WTC11 (cell line): ENCODE measurements around the gene PPID. TPM values are rescaled to one million over a fixed set of nuclear protein-coding genes. Genes with fewer than 3 reads are reported as not detected.

ENCODE experiments used
- ATAC-seq: fragments of 200-7000 bp; cut with Tn5 transposase; 2 replicates; pipeline ENCODE4 v1.10.0; 2021; ENCODE audit warnings: mild to moderate bottlenecking, moderate library complexity
- CTCF ChIA-PET: fragments of 300-600 bp; sonication (Branson Sonifier 250); formaldehyde crosslinking; loops from one replicate; lab custom pipeline; 2021; ENCODE audit warnings: antibody characterized with exemption; lab: Charles Lee
- POLR2A ChIA-PET: fragments of 350-600 bp; sonication (Branson Sonifier 250); formaldehyde crosslinking; loops from one replicate; lab custom pipeline; 2021; ENCODE audit warnings: antibody characterized with exemption; lab: Charles Lee
- DNase-seq: peaks from one replicate; pipeline ENCODE4 v3.0.0; 2021; ENCODE audit warnings: low spot score
- H3K27ac Mint-ChIP-seq: 2 replicates; pipeline ENCODE4 v1.8.0; 2021; ENCODE audit warnings: mixed read lengths
- H3K27me3 Mint-ChIP-seq: 2 replicates; pipeline ENCODE4 v1.8.0; 2021; ENCODE audit warnings: low read depth, mild to moderate bottlenecking, moderate library complexity, mixed read lengths
- H3K36me3 Mint-ChIP-seq: 2 replicates; pipeline ENCODE4 v1.8.0; 2021; ENCODE audit warnings: mixed read lengths
- H3K4me1 Mint-ChIP-seq: 2 replicates; pipeline ENCODE4 v1.8.0; 2022; ENCODE audit warnings: mixed read lengths
- H3K4me3 Mint-ChIP-seq: 2 replicates; pipeline ENCODE4 v1.8.0; 2021; ENCODE audit warnings: mild to moderate bottlenecking, moderate library complexity, mixed read lengths
- H3K9me3 Mint-ChIP-seq: 2 replicates; pipeline ENCODE4 v1.8.0; 2021; ENCODE audit warnings: mixed read lengths
- CDX4 ChIP-seq: fragments of 250-450 bp; sonication (Bioruptor Pico); IDR thresholded peaks from 2 replicates; pipeline ENCODE4 v1.9.0; 2021; ENCODE audit warnings: moderate library complexity, mild to moderate bottlenecking, inconsistent platforms, borderline replicate concordance
- CTCF ChIP-seq: fragments of 200-600 bp; IDR thresholded peaks from 2 replicates; pipeline ENCODE4 v1.8.0; 2022; ENCODE audit warnings: antibody characterized with exemption
- EMX1 ChIP-seq: fragments of 250-450 bp; sonication (Bioruptor Pico); IDR thresholded peaks from 2 replicates; pipeline ENCODE4 v1.8.0; 2021; ENCODE audit warnings: mild to moderate bottlenecking
- ESRRA ChIP-seq: sonication (generic); formaldehyde crosslinking; IDR thresholded peaks from 2 replicates; pipeline ENCODE4 v1.8.1; 2022; ENCODE audit warnings: mild to moderate bottlenecking, missing genetic modification reagents, borderline replicate concordance
- FOXP1 ChIP-seq: sonication (generic); formaldehyde crosslinking; IDR thresholded peaks from 2 replicates; pipeline ENCODE4 v1.8.0; 2022; ENCODE audit warnings: missing genetic modification reagents, mild to moderate bottlenecking, moderate library complexity, borderline replicate concordance
- GTF2I ChIP-seq: fragments of 250-450 bp; sonication (Bioruptor Pico); conservative IDR thresholded peaks from 2 replicates; pipeline ENCODE4 v1.4.0; 2021; ENCODE audit warnings: mild to moderate bottlenecking
- OVOL2 ChIP-seq: fragments of 250-450 bp; sonication (Bioruptor Pico); IDR thresholded peaks from 2 replicates; pipeline ENCODE4 v1.9.0; 2021; ENCODE audit warnings: mild to moderate bottlenecking, borderline replicate concordance
- RORB ChIP-seq: fragments of 250-450 bp; sonication (Bioruptor Pico); IDR thresholded peaks from 2 replicates; pipeline ENCODE4 v1.9.0; 2021; ENCODE audit warnings: mild to moderate bottlenecking
- TP53 ChIP-seq: sonication (generic); formaldehyde crosslinking; IDR thresholded peaks from 2 replicates; pipeline ENCODE4 v1.8.1; 2023; ENCODE audit warnings: mild to moderate bottlenecking, missing genetic modification reagents
- USF1 ChIP-seq: sonication (generic); formaldehyde crosslinking; IDR thresholded peaks from 2 replicates; pipeline ENCODE4 v1.8.0; 2022; ENCODE audit warnings: mild to moderate bottlenecking, missing genetic modification reagents
- ZNF232 ChIP-seq: sonication (generic); formaldehyde crosslinking; IDR thresholded peaks from 2 replicates; pipeline ENCODE4 v1.8.0; 2022; ENCODE audit warnings: mild to moderate bottlenecking, missing genetic modification reagents
- ZNF263 ChIP-seq: sonication (generic); formaldehyde crosslinking; IDR thresholded peaks from 2 replicates; pipeline ENCODE4 v1.8.1; 2022; ENCODE audit warnings: low read depth, mild to moderate bottlenecking, moderate library complexity, missing genetic modification reagents
- total RNA-seq: library from RNA; stranded (reverse); gene quantifications from 3 replicates; pipeline ENCODE4 v1.2.3, GENCODE V29; 2021
- TF ChIP-seq, protein P1 (sequence below): sonication (generic); formaldehyde crosslinking; IDR thresholded peaks from 2 replicates; pipeline ENCODE4 v1.8.1; 2023; ENCODE audit warnings: mild to moderate bottlenecking, missing genetic modification reagents, moderate library complexity
- TF ChIP-seq, protein P2 (sequence below): sonication (generic); formaldehyde crosslinking; IDR thresholded peaks from 2 replicates; pipeline ENCODE4 v1.8.0; 2022; ENCODE audit warnings: mild to moderate bottlenecking, missing genetic modification reagents
- TF ChIP-seq, protein P3 (sequence below): fragments of 250-450 bp; sonication (Bioruptor Pico); IDR thresholded peaks from 2 replicates; pipeline ENCODE4 v1.9.0; 2021; ENCODE audit warnings: mild to moderate bottlenecking
- TF ChIP-seq, protein P4 (sequence below): sonication (generic); formaldehyde crosslinking; IDR thresholded peaks from 2 replicates; pipeline ENCODE4 v1.8.1; 2023; ENCODE audit warnings: mild to moderate bottlenecking, moderate library complexity, missing genetic modification reagents
- TF ChIP-seq, protein P5 (sequence below): sonication (generic); formaldehyde crosslinking; IDR thresholded peaks from 2 replicates; pipeline ENCODE4 v1.8.1; 2022; ENCODE audit warnings: low read depth, missing genetic modification reagents, borderline replicate concordance

The PPID gene
- total RNA-seq, 1 experiment from 2014 or later = 40.5 TPM

DNA sequence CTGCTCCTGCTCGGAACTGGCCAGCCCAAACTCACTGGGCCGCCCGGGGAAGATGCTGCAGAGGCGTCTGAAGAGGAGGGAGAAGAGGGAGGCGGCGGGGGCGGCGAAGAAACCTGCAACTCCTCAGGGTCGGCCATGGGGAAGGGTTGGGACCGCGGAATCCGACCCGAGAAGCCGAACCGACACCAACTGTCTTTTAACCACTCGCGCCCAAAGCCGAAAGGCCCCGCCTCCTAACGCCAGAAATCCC lies 51.6 kb downstream of the PPID start, which contains the start of gene C4orf46 (continued):
- TF ChIP-seq, protein P1, sequence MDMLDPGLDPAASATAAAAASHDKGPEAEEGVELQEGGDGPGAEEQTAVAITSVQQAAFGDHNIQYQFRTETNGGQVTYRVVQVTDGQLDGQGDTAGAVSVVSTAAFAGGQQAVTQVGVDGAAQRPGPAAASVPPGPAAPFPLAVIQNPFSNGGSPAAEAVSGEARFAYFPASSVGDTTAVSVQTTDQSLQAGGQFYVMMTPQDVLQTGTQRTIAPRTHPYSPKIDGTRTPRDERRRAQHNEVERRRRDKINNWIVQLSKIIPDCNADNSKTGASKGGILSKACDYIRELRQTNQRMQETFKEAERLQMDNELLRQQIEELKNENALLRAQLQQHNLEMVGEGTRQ (CRISPR knock-in tag) = no peak
- TF ChIP-seq, all 79 proteins: peak for 0

DNA sequence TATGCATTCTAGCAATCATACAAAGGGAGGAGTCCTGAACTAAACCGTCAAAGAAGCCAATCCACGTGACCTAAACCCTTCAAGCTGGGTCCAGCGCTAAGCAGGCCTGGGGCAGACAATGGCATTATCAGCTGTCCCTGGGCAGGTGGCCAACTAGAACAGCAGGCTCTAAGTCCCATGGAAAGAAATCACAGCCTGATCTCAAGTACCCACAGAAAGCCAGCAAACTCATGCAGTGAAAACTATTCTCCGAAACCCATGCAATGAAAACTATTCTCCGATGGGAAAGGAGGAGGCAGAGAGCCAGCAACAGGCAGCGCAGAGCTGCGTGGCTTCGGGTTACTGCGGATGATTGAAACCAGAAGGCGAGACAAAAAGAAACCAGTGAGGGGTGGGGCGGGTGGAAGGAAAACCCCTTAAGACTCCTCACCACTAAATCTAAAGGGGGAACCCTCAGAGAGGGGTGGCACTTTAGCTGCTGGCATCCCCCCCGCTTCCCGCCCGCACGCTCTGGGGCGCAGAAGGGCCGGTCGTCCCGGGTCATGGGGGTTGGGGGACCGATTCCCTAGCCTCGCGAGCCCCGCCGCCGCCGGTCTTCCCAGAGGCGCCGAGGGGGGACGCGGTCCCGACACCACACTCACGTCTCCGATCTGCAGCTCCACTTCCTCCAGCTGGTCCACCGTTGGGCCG lies 52.1 kb downstream of the PPID start:
- Mint-ChIP-seq H3K9me3 (no peaks in the 10 kb centered on the region), H3K4me1 (peaks cover 13% of the 10 kb centered on the region), H3K4me3 (peak overlapping the region; percentile 98)
- ChIA-PET POLR2A (interaction anchor here (0.5 kb wide), 1 partner anchor 431 kb away, joined by 4 read pairs; no protein-coding TSS in a partner anchor), CTCF (interaction anchor here (0.7 kb wide), 1 partner anchor 175 kb away, joined by 3 read pairs; no protein-coding TSS in a partner anchor)
- ATAC-seq = peak; percentile 8
- peak; percentile 36 for DNase-seq
- no peak for TF ChIP-seq CDX4 (CRISPR knock-in tag)
- TF ChIP-seq USF1 (CRISPR knock-in tag) = peak; percentile 78
- TF ChIP-seq, protein P2, sequence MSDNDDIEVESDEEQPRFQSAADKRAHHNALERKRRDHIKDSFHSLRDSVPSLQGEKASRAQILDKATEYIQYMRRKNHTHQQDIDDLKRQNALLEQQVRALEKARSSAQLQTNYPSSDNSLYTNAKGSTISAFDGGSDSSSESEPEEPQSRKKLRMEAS (CRISPR knock-in tag) = peak; percentile 17; the same call in 1 of the 2 replicates
- TF ChIP-seq OVOL2 = no peak
- TF ChIP-seq, protein P1 (CRISPR knock-in tag) = peak; percentile 81
- TF ChIP-seq, protein P3, sequence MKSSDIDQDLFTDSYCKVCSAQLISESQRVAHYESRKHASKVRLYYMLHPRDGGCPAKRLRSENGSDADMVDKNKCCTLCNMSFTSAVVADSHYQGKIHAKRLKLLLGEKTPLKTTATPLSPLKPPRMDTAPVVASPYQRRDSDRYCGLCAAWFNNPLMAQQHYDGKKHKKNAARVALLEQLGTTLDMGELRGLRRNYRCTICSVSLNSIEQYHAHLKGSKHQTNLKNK (CRISPR knock-in tag) = no peak
- TF ChIP-seq RORB = no peak
- 0 out of 2 replicates have a peak, but pooled peaks have one; percentile 21 for TF ChIP-seq FOXP1 (CRISPR knock-in tag)
- no peak for TF ChIP-seq CTCF
- TF ChIP-seq, all 79 proteins: peak for 4
- Mint-ChIP-seq H3K27ac (peak overlapping the region; percentile 98), H3K27me3 (no peaks in the 10 kb centered on the region), H3K36me3 (peaks cover 10% of the 10 kb centered on the region)

- DNase-seq (no peak), ATAC-seq (no peak)
- ChIA-PET POLR2A (no interaction called here), CTCF (interaction anchor here (1.1 kb wide), 1 partner anchor 9 kb away, joined by 3 read pairs; no protein-coding TSS in a partner anchor)
- H3K27ac Mint-ChIP-seq = no peak overlapping the region
- H3K9me3 Mint-ChIP-seq = peaks cover 6% of the 10 kb centered on the region
- no peak for TF ChIP-seq GTF2I (CRISPR knock-in tag)
- no peak for TF ChIP-seq ZNF263 (CRISPR knock-in tag)
- no peak for TF ChIP-seq ESRRA (CRISPR knock-in tag)
- no peak for TF ChIP-seq ZNF232 (CRISPR knock-in tag)
- TF ChIP-seq, protein P4, sequence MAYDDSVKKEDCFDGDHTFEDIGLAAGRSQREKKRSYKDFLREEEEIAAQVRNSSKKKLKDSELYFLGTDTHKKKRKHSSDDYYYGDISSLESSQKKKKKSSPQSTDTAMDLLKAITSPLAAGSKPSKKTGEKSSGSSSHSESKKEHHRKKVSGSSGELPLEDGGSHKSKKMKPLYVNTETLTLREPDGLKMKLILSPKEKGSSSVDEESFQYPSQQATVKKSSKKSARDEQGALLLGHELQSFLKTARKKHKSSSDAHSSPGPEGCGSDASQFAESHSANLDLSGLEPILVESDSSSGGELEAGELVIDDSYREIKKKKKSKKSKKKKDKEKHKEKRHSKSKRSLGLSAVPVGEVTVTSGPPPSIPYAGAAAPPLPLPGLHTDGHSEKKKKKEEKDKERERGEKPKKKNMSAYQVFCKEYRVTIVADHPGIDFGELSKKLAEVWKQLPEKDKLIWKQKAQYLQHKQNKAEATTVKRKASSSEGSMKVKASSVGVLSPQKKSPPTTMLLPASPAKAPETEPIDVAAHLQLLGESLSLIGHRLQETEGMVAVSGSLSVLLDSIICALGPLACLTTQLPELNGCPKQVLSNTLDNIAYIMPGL (CRISPR knock-in tag) = no peak
- no peak for TF ChIP-seq TP53 (CRISPR knock-in tag)
- no peak for TF ChIP-seq EMX1 (CRISPR knock-in tag)
- TF ChIP-seq, protein P5, sequence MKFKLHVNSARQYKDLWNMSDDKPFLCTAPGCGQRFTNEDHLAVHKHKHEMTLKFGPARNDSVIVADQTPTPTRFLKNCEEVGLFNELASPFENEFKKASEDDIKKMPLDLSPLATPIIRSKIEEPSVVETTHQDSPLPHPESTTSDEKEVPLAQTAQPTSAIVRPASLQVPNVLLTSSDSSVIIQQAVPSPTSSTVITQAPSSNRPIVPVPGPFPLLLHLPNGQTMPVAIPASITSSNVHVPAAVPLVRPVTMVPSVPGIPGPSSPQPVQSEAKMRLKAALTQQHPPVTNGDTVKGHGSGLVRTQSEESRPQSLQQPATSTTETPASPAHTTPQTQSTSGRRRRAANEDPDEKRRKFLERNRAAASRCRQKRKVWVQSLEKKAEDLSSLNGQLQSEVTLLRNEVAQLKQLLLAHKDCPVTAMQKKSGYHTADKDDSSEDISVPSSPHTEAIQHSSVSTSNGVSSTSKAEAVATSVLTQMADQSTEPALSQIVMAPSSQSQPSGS (CRISPR knock-in tag) = no peak
- no peaks in the 10 kb centered on the region for H3K27me3 Mint-ChIP-seq
- H3K4me1 Mint-ChIP-seq = peaks cover 13% of the 10 kb centered on the region
- H3K36me3 Mint-ChIP-seq = peaks cover 23% of the 10 kb centered on the region
- no peak overlapping the region for H3K4me3 Mint-ChIP-seq
Measured at GRCh38 chr4:158669310-158669709, 53.9 kb downstream of the PPID start.
